IMR-90 (cell line): ENCODE data around the gene VILL.

ENCODE experiments used
- CEBPB ChIP-seq: IDR thresholded peaks from 2 replicates; pipeline ENCODE4 v1.6.1; 2012; ENCODE audit warnings: low read depth, low read length, improper control_type of control experiment
- CHD1 ChIP-seq: IDR thresholded peaks from 2 replicates; pipeline ENCODE4 v1.6.1; 2012; ENCODE audit warnings: low read depth, low read length, improper control_type of control experiment
- ELK1 ChIP-seq: fragments of 150-350 bp; IDR thresholded peaks from 2 replicates; pipeline ENCODE4 v1.6.1; 2016; ENCODE audit warnings: low read depth, mild to moderate bottlenecking, low read length, moderate library complexity, borderline replicate concordance
- MAZ ChIP-seq: IDR thresholded peaks from 2 replicates; pipeline ENCODE4 v1.6.1; 2012; ENCODE audit warnings: low read depth, mild to moderate bottlenecking, low read length, improper control_type of control experiment, moderate library complexity, borderline replicate concordance
- MXI1 ChIP-seq: IDR thresholded peaks from 2 replicates; pipeline ENCODE4 v1.6.1; 2012; ENCODE audit warnings: low read depth, mild to moderate bottlenecking, low read length, moderate library complexity, borderline replicate concordance
- POLR2A ChIP-seq: IDR thresholded peaks from 2 replicates; pipeline ENCODE4 v1.6.1; 2012; ENCODE audit warnings: mild to moderate bottlenecking, low read depth, low read length
- RAD21 ChIP-seq: IDR thresholded peaks from 2 replicates; pipeline ENCODE4 v1.6.1; 2012; ENCODE audit warnings: low read length, improper control_type of control experiment
- RCOR1 ChIP-seq: IDR thresholded peaks from 2 replicates; pipeline ENCODE4 v1.6.1; 2012; ENCODE audit warnings: mild to moderate bottlenecking, low read length, improper control_type of control experiment; ENCODE audit not compliant: insufficient replicate concordance
- RFX5 ChIP-seq: IDR thresholded peaks from 2 replicates; pipeline ENCODE4 v1.8.0; 2012; ENCODE audit warnings: low read depth, mild to moderate bottlenecking, low read length, moderate library complexity
- SMC3 ChIP-seq: fragments of 150-350 bp; IDR thresholded peaks from 2 replicates; pipeline ENCODE4 v1.6.1; 2016; ENCODE audit warnings: low read depth, mild to moderate bottlenecking, antibody characterized with exemption, low read length, moderate library complexity
- TF ChIP-seq, protein P1 (sequence below): conservative IDR thresholded peaks from 2 replicates; pipeline ENCODE4 v1.5.1; 2012; ENCODE audit warnings: mild to moderate bottlenecking, low read depth, low read length, improper control_type of control experiment
- TF ChIP-seq, protein P2 (sequence below): fragments of 150-350 bp; IDR thresholded peaks from 2 replicates; pipeline ENCODE4 v1.6.1; 2017; ENCODE audit warnings: mild to moderate bottlenecking, antibody characterized with exemption, low read length, low read depth

DNA sequence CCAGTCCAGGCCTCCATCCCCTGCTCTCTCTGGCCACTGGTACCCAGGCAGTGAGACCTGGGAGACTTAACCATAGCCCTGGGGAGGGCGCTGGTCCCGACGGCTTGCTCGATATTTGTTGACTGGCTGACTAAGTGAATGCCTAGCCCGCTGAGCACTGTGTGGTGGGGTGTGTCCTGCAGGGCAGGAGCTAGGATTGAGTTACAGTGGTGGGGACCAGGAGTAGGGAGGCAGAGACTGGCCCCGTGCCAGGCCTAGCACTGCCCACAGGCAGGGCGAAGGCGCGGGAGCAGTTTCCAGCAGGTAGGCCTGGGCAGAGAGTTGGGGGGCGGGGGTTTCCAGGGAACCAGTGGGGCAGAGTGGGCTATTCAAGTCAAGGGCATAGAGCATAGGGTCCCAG is at the start of gene VILL:
- TF ChIP-seq, protein P1, sequence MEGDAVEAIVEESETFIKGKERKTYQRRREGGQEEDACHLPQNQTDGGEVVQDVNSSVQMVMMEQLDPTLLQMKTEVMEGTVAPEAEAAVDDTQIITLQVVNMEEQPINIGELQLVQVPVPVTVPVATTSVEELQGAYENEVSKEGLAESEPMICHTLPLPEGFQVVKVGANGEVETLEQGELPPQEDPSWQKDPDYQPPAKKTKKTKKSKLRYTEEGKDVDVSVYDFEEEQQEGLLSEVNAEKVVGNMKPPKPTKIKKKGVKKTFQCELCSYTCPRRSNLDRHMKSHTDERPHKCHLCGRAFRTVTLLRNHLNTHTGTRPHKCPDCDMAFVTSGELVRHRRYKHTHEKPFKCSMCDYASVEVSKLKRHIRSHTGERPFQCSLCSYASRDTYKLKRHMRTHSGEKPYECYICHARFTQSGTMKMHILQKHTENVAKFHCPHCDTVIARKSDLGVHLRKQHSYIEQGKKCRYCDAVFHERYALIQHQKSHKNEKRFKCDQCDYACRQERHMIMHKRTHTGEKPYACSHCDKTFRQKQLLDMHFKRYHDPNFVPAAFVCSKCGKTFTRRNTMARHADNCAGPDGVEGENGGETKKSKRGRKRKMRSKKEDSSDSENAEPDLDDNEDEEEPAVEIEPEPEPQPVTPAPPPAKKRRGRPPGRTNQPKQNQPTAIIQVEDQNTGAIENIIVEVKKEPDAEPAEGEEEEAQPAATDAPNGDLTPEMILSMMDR = no peak
- TF ChIP-seq RAD21 (no peak), CEBPB (no peak), POLR2A (no peak), CHD1 (no peak), SMC3 (no peak), ELK1 (no peak), RCOR1 (no peak), RFX5 (no peak), MAZ (no peak), MXI1 (no peak)
- TF ChIP-seq, protein P2, sequence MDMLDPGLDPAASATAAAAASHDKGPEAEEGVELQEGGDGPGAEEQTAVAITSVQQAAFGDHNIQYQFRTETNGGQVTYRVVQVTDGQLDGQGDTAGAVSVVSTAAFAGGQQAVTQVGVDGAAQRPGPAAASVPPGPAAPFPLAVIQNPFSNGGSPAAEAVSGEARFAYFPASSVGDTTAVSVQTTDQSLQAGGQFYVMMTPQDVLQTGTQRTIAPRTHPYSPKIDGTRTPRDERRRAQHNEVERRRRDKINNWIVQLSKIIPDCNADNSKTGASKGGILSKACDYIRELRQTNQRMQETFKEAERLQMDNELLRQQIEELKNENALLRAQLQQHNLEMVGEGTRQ = no peak
